ENCODE measurements around the gene CD37. TPM values are rescaled to one million over a fixed set of nuclear protein-coding genes. Genes with fewer than 3 reads are reported as not detected.
A peak's percentile ranks its signal among the peaks of the same experiment; 100 is the strongest.

The CD37 gene
- total RNA-seq, 1 experiment from 2014 or later = 0.76 TPM

DNA sequence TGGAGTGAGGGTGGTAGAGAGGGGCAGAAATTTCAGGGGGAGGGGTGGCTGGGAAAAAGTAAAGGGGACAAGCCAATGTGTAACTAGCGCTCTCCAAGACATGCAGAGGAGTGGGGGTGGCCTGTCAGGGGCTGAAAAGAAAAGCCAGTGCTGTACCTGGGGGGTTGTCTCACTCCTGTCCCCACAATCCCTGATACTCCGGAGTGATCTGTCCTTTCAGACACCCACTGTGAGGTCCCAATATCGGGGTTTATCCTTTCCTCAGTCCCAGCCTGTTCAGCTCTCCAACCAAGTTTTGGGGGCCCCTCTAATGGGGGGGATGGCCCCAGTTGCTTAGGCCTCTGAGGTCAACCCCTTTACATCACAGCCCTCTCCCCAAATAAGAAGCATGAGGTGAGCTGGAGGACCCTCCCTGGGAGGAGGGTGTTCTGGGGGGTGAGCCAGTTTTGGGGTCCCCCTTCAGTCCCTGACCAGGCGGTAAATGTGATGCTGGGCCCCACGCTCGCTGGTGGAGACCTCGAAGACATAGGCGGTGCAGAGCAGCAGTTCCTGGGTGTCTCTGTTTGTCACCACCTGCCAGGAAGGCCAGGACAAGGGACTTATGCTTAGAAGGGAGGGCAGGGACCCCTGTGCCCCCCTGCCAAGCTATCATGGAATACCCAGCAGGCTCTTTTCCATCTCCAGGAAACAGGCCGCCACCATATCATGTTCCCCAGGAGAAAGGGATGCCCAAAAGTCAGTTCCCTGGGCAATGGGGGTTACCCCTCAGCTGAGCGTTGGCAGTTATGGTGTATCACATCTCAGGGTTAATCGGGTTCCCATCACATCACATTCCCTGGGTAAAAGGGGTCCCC lies 5.9 kb downstream of the CD37 start:
- CTCF ChIA-PET = no interaction called here
- no peak overlapping the region for H3K4me3 ChIP-seq (replicated peaks in 1 of 2; ENCODE audit: low read depth in 1 of 2, low read length in 2 of 2)
- ATAC-seq = no peak
- H3K36me3 ChIP-seq (ENCODE audit: control insufficient read depth in 1 of 2, insufficient read depth in 2 of 2, low read length in 2 of 2) = peaks cover 15 to 23% of the 10 kb centered on the region in 2 experiments; a peak in 3 of 4 replicates
- peaks cover 0 to 6% of the 10 kb centered on the region in 2 experiments; a peak in 1 of 4 replicates for H3K4me1 ChIP-seq (ENCODE audit: control insufficient read depth in 1 of 2, insufficient read depth in 2 of 2, low read length in 2 of 2)
- TSS peak; percentile 44 for BruUV-seq (replicated peaks)
- no peaks in the 10 kb centered on the region for H3K27me3 ChIP-seq (ENCODE audit: insufficient read depth, low read length)
- H3K9me2 ChIP-seq (ENCODE audit: insufficient read depth) = no peaks in the 10 kb centered on the region
- DNase-seq (ENCODE audit: low read depth, low spot score) = no peak
- H2AFZ ChIP-seq (ENCODE audit: low read depth, low read length, poor library complexity, severe bottlenecking) = no peak overlapping the region
- H3K9me3 ChIP-seq (ENCODE audit: control insufficient read depth in 1 of 2, insufficient read depth in 1 of 2, low read depth in 1 of 2, low read length in 2 of 2) = no peaks in the 10 kb centered on the region
- no peaks in the 10 kb centered on the region for H4K20me1 ChIP-seq (ENCODE audit: insufficient read depth)
- POLR2A ChIA-PET = no interaction called here
- H3K4me2 ChIP-seq (ENCODE audit: low read length) = no peak overlapping the region
- H3K9ac ChIP-seq (ENCODE audit: low read length) = no peak overlapping the region
- TF ChIP-seq POLR2A (IDR thresholded peaks at IDR 0.05; ENCODE audit: borderline replicate concordance, extremely low read depth, insufficient read depth, insufficient read length) (no peak), CBX3 (IDR thresholded peaks at IDR 0.05; ENCODE audit: low read depth) (no peak), ZNF274 (IDR thresholded peaks at IDR 0.05; ENCODE audit: low read depth, low read length) (no peak), ELF1 (IDR thresholded peaks at IDR 0.05; ENCODE audit: borderline replicate concordance, low read depth) (no peak), SIN3A (IDR thresholded peaks at IDR 0.05; ENCODE audit: low read depth) (no peak), POLR2AphosphoS5 (IDR thresholded peaks at IDR 0.05; ENCODE audit: low read depth, low read length) (no peak), SP1 (IDR thresholded peaks at IDR 0.05; ENCODE audit: low read depth) (no peak), ZFX (IDR thresholded peaks at IDR 0.05) (no peak), SRF (IDR thresholded peaks at IDR 0.05; ENCODE audit: low read depth) (no peak), JUND (IDR thresholded peaks at IDR 0.05) (no peak), EZH2 (IDR thresholded peaks at IDR 0.05) (no peak), TCF7L2 (IDR thresholded peaks at IDR 0.05; ENCODE audit: borderline replicate concordance, extremely low read depth, insufficient read depth, insufficient read length) (no peak), EZH2phosphoT487 (IDR thresholded peaks at IDR 0.05; ENCODE audit: borderline replicate concordance) (no peak)
- TF ChIP-seq, protein P1, sequence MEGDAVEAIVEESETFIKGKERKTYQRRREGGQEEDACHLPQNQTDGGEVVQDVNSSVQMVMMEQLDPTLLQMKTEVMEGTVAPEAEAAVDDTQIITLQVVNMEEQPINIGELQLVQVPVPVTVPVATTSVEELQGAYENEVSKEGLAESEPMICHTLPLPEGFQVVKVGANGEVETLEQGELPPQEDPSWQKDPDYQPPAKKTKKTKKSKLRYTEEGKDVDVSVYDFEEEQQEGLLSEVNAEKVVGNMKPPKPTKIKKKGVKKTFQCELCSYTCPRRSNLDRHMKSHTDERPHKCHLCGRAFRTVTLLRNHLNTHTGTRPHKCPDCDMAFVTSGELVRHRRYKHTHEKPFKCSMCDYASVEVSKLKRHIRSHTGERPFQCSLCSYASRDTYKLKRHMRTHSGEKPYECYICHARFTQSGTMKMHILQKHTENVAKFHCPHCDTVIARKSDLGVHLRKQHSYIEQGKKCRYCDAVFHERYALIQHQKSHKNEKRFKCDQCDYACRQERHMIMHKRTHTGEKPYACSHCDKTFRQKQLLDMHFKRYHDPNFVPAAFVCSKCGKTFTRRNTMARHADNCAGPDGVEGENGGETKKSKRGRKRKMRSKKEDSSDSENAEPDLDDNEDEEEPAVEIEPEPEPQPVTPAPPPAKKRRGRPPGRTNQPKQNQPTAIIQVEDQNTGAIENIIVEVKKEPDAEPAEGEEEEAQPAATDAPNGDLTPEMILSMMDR (IDR thresholded peaks at IDR 0.05 in 2 of 3, conservative IDR thresholded peaks at IDR 0.05 in 1 of 3; ENCODE audit: borderline replicate concordance in 1 of 3, insufficient read depth in 1 of 3, low read depth in 2 of 3, low read length in 2 of 3) = no peak
- TF ChIP-seq, protein P2, sequence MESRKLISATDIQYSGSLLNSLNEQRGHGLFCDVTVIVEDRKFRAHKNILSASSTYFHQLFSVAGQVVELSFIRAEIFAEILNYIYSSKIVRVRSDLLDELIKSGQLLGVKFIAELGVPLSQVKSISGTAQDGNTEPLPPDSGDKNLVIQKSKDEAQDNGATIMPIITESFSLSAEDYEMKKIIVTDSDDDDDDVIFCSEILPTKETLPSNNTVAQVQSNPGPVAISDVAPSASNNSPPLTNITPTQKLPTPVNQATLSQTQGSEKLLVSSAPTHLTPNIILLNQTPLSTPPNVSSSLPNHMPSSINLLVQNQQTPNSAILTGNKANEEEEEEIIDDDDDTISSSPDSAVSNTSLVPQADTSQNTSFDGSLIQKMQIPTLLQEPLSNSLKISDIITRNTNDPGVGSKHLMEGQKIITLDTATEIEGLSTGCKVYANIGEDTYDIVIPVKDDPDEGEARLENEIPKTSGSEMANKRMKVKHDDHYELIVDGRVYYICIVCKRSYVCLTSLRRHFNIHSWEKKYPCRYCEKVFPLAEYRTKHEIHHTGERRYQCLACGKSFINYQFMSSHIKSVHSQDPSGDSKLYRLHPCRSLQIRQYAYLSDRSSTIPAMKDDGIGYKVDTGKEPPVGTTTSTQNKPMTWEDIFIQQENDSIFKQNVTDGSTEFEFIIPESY (IDR thresholded peaks at IDR 0.05; ENCODE audit: extremely low read depth, insufficient replicate concordance, low read length) = no peak
- TF ChIP-seq, protein P3, sequence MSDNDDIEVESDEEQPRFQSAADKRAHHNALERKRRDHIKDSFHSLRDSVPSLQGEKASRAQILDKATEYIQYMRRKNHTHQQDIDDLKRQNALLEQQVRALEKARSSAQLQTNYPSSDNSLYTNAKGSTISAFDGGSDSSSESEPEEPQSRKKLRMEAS (IDR thresholded peaks at IDR 0.05) = no peak
- H3K27ac ChIP-seq (ENCODE audit: low read depth, low read length) = no peak overlapping the region
- intact Hi-C loops (cut with micrococcal nuclease) = no loop called here
- RAD21 ChIA-PET (ENCODE audit: low non-redundant PET in 1 of 2, low total read pairs in 2 of 2, uncharacterized antibody in 2 of 2, unreplicated experiment in 2 of 2) = no interaction called here
- H3K79me2 ChIP-seq (ENCODE audit: insufficient read depth, low read length) = no peaks in the 10 kb centered on the region
